ENCODE results near the gene DNLZ. TPM values are rescaled to one million over a fixed set of nuclear protein-coding genes. Genes with fewer than 3 reads are reported as not detected.
A peak's percentile ranks its signal among the peaks of the same experiment; 100 is the strongest.

Gene DNLZ
- total and polyA plus RNA-seq, 8 donors: 4.2 to 18.8 (median 8.8) TPM

GRCh38 chr9:136311051-136312008 is 52.2 kb downstream of the DNLZ start:
- H3K4me3 ChIP-seq: no peak overlapping the region
- peaks cover 0 to 13% of the 10 kb centered on the region in 2 donors for H3K9me3 ChIP-seq
- DNase-seq (peak in 2 of 4 donors; percentile 58 to 69), ATAC-seq (peak; percentile 72)
- TF ChIP-seq CTCF (IDR thresholded peaks at IDR 0.05): no peak
- H3K27ac ChIP-seq: no peak overlapping the region
- H3K27me3 ChIP-seq: peaks cover 0 to 43% of the 10 kb centered on the region in 2 donors
- intact Hi-C loops (cut with DNase I): no loop called here
- no peaks in the 10 kb centered on the region for H3K4me1 ChIP-seq
- H3K36me3 ChIP-seq: no peaks in the 10 kb centered on the region

GRCh38 chr9:136310273-136311030 is 53.1 kb downstream of the DNLZ start:
- no peak for ATAC-seq
- Histone ChIP-seq H3K4me1 (no peaks in the 10 kb centered on the region), H3K27ac (no peak overlapping the region), H3K9me3 (peaks cover 0 to 11% of the 10 kb centered on the region in 2 donors), H3K36me3 (no peaks in the 10 kb centered on the region), H3K4me3 (no peak overlapping the region), H3K27me3 (peaks cover 0 to 52% of the 10 kb centered on the region in 2 donors)
- peak in 1 of 4 donors; percentile 68 for DNase-seq
- intact Hi-C loops (cut with DNase I): no loop called here
- no peak for TF ChIP-seq CTCF (IDR thresholded peaks at IDR 0.05)

GRCh38 chr9:136309806-136310220 is 53.7 kb downstream of the DNLZ start:
- TF ChIP-seq CTCF (IDR thresholded peaks at IDR 0.05): no peak
- Histone ChIP-seq H3K27ac (no peak overlapping the region), H3K9me3 (peaks cover 0 to 5% of the 10 kb centered on the region in 2 donors), H3K4me1 (no peaks in the 10 kb centered on the region), H3K36me3 (no peaks in the 10 kb centered on the region), H3K27me3 (peaks cover 0 to 58% of the 10 kb centered on the region in 2 donors), H3K4me3 (no peak overlapping the region)
- ATAC-seq: no peak
- intact Hi-C loops (cut with DNase I): no loop called here
- DNase-seq: no peak

Other genes starting within 250 kb of the DNLZ start
- gene TMEM250, start 244.9 kb downstream of the DNLZ start, total RNA-seq: 10 to 100 TPM; 30.4 to 42.1 TPM
- 10 to 100 TPM; 10.7 to 19.0 (median 16.0) TPM for gene TMEM250, start 244.9 kb downstream of the DNLZ start, polyA plus RNA-seq (ENCODE audit: insufficient read length in 6 of 6)
- gene LHX3, start 158.6 kb downstream of the DNLZ start, total RNA-seq: not detected
- not detected for gene LHX3, start 158.6 kb downstream of the DNLZ start, polyA plus RNA-seq (ENCODE audit: insufficient read length in 6 of 6)
- 10 to 100 TPM; 10.5 to 13.6 TPM for gene QSOX2, start 117.9 kb downstream of the DNLZ start, total RNA-seq
- gene QSOX2, start 117.9 kb downstream of the DNLZ start, polyA plus RNA-seq (ENCODE audit: insufficient read length in 6 of 6): 10 to 100 TPM in 5 of 6 donors, 1 to 10 TPM in 1; 9.5 to 15.4 (median 12.0) TPM
- gene CCDC187, start 59.6 kb downstream of the DNLZ start, total RNA-seq: 1 to 10 TPM in 1 of 2 donors, under 1 TPM in 1; 0.47 to 2.6 TPM
- 1 to 10 TPM; 1.1 to 3.0 (median 1.9) TPM for gene CCDC187, start 59.6 kb downstream of the DNLZ start, polyA plus RNA-seq (ENCODE audit: insufficient read length in 6 of 6)
- 10 to 100 TPM; 21.7 to 22.4 TPM for gene GPSM1, start 36.2 kb downstream of the DNLZ start, total RNA-seq
- gene GPSM1, start 36.2 kb downstream of the DNLZ start, polyA plus RNA-seq (ENCODE audit: insufficient read length in 6 of 6): 10 to 100 TPM; 41.9 to 84.3 (median 55.0) TPM
- 10 to 100 TPM in 1 of 2 donors, 1 to 10 TPM in 1; 6.6 to 11.1 TPM for gene CARD9, start 9.9 kb upstream of the DNLZ start, total RNA-seq
- gene CARD9, start 9.9 kb upstream of the DNLZ start, polyA plus RNA-seq (ENCODE audit: insufficient read length in 6 of 6): 1 to 10 TPM in 5 of 6 donors, under 1 TPM in 1; 0.66 to 1.7 (median 1.3) TPM
- gene SNAPC4, start 36.4 kb upstream of the DNLZ start, total RNA-seq: 1 to 10 TPM; 5.8 to 7.6 TPM
- 10 to 100 TPM; 10.6 to 14.2 (median 12.0) TPM for gene SNAPC4, start 36.4 kb upstream of the DNLZ start, polyA plus RNA-seq (ENCODE audit: insufficient read length in 6 of 6)
- 10 to 100 TPM; 37.8 to 62.5 TPM for gene ENTR1, start 46.9 kb upstream of the DNLZ start, total RNA-seq
- gene ENTR1, start 46.9 kb upstream of the DNLZ start, polyA plus RNA-seq (ENCODE audit: insufficient read length in 6 of 6): 10 to 100 TPM; 40.6 to 64.5 (median 51.8) TPM
- 10 to 100 TPM; 44.9 to 52.5 TPM for gene PMPCA, start 46.9 kb upstream of the DNLZ start, total RNA-seq
- 10 to 100 TPM; 44.7 to 59.5 (median 54.0) TPM for gene PMPCA, start 46.9 kb upstream of the DNLZ start, polyA plus RNA-seq (ENCODE audit: insufficient read length in 6 of 6)
- gene INPP5E, start 76.1 kb upstream of the DNLZ start, total RNA-seq: 10 to 100 TPM; 12.0 TPM
- 10 to 100 TPM; 11.4 to 19.8 (median 14.3) TPM for gene INPP5E, start 76.1 kb upstream of the DNLZ start, polyA plus RNA-seq (ENCODE audit: insufficient read length in 6 of 6)
- gene SEC16A, start 119.3 kb upstream of the DNLZ start, total RNA-seq: 10 to 100 TPM; 77.8 to 79.5 TPM
- gene SEC16A, start 119.3 kb upstream of the DNLZ start, polyA plus RNA-seq (ENCODE audit: insufficient read length in 6 of 6): 10 to 100 TPM; 51.2 to 69.4 (median 56.5) TPM
- 100 to 1,000 TPM in 1 of 2 donors, 10 to 100 TPM in 1; 65.1 to 102 TPM for gene NOTCH1, start 182.3 kb upstream of the DNLZ start, total RNA-seq
- gene NOTCH1, start 182.3 kb upstream of the DNLZ start, polyA plus RNA-seq (ENCODE audit: insufficient read length in 6 of 6): 10 to 100 TPM; 21.7 to 41.7 (median 30.4) TPM